HCT116 (cell line): Measurements from ENCODE around the gene C11orf58. TPM values are rescaled to one million over a fixed set of nuclear protein-coding genes. Genes with fewer than 3 reads are reported as not detected.

ENCODE experiments used
- ATAC-seq: fragments of 200-7000 bp; cut with Tn5 transposase; 2 replicates; pipeline ENCODE4 v1.9.1; 2020; ENCODE audit warnings: mild to moderate bottlenecking, moderate library complexity
- BruUV-seq: library from RNA; stranded (reverse); fragments of 400-500 nt; replicated peaks from 2 replicates; lab custom pipeline; 2021; lab: Mats Ljungman, UMichigan
- CTCF ChIA-PET: fragments of 300-600 bp; sonication (Branson Sonifier 250); formaldehyde crosslinking; loops from one replicate; lab custom pipeline; 2021; ENCODE audit warnings: antibody characterized with exemption; lab: Charles Lee
- POLR2A ChIA-PET: fragments of 300-600, 350-600 bp; sonication (Branson Sonifier 250); formaldehyde crosslinking; loops from one replicate; lab custom pipeline; 2021; ENCODE audit warnings: antibody characterized with exemption; lab: Charles Lee
- RAD21 ChIA-PET, 2 experiments: fragments of 300-600 bp; sonication (Branson Sonifier 250); formaldehyde crosslinking; loops; one replicate each; lab custom pipeline; 2023; ENCODE audit warnings: low total read pairs in 2 of 2; ENCODE audit not compliant: uncharacterized antibody in 2 of 2, unreplicated experiment in 2 of 2, low non-redundant PET in 1 of 2; lab: Charles Lee
- DNase-seq: peaks from one replicate; pipeline ENCODE4 v3.0.0-alpha.2; 2010; ENCODE audit warnings: low read depth, low spot score
- H2AFZ ChIP-seq: fragments of 200-600 bp; shearing (Covaris generic), sonication (generic); 2 replicates; pipeline ENCODE4 v1.6.1; 2017; ENCODE audit warnings: low read depth, mixed run types, mixed read lengths, antibody characterized with exemption, low read length; ENCODE audit not compliant: poor library complexity, severe bottlenecking
- H3K27ac ChIP-seq: 2 replicates; pipeline ENCODE4 v1.5.1; 2012; ENCODE audit warnings: low read depth, low read length
- H3K27me3 ChIP-seq: fragments of 200-600 bp; sonication (generic); 2 replicates; pipeline ENCODE4 v1.6.1; 2016; ENCODE audit warnings: mixed run types, low read length, mixed read lengths; ENCODE audit not compliant: insufficient read depth
- H3K36me3 ChIP-seq, 2 experiments: fragments of 200-500 bp in 1 of 2; fragments of 200-600 bp in 1 of 2; sonication (Bioruptor generic) in 1 of 2; sonication (generic) in 1 of 2; 2 replicates each; pipeline versions ENCODE4 v1.5.1 to v1.6.1; 2014 to 2016; ENCODE audit warnings: low read length in 2 of 2, inconsistent platforms in 1 of 2, mixed read lengths in 1 of 2, mixed run types in 1 of 2; ENCODE audit not compliant: insufficient read depth in 2 of 2, control insufficient read depth in 1 of 2
- H3K4me1 ChIP-seq, 2 experiments: fragments of 200-600 bp in 1 of 2; sonication (generic) in 1 of 2; 2 replicates each; pipeline versions ENCODE4 v1.5.1 to v1.6.1; 2012 to 2017; ENCODE audit warnings: low read length in 2 of 2, inconsistent platforms in 1 of 2, mild to moderate bottlenecking in 1 of 2, mixed read lengths in 1 of 2, mixed run types in 1 of 2, moderate library complexity in 1 of 2; ENCODE audit not compliant: insufficient read depth in 2 of 2, control insufficient read depth in 1 of 2
- H3K4me2 ChIP-seq: fragments of 200-600 bp; sonication (generic); 2 replicates; pipeline ENCODE4 v1.6.1; 2017; ENCODE audit warnings: mixed run types, low read length, mixed read lengths
- H3K4me3 ChIP-seq, 2 experiments: fragments of 200-600 bp in 1 of 2; sonication (generic) in 1 of 2; replicated peaks in 1 of 2; 2 replicates each; pipeline ENCODE4 v1.5.1; 2011 to 2016; ENCODE audit warnings: low read length in 2 of 2, control low read depth in 1 of 2, low read depth in 1 of 2, mild to moderate bottlenecking in 1 of 2, mixed read lengths in 1 of 2, mixed run types in 1 of 2
- H3K79me2 ChIP-seq: fragments of 200-600 bp; sonication (generic); 2 replicates; pipeline ENCODE4 v1.6.1; 2017; ENCODE audit warnings: mild to moderate bottlenecking, mixed run types, low read length, moderate library complexity, mixed read lengths; ENCODE audit not compliant: insufficient read depth
- H3K9ac ChIP-seq: fragments of 200-600 bp; sonication (generic); 2 replicates; pipeline ENCODE4 v1.6.1; 2016; ENCODE audit warnings: low read length, mixed read lengths
- H3K9me2 ChIP-seq: fragments of 200-600 bp; sonication (generic), shearing (Covaris generic); 2 replicates; pipeline ENCODE4 v1.6.1; 2017; ENCODE audit warnings: mixed run types, mild to moderate bottlenecking, moderate library complexity; ENCODE audit not compliant: insufficient read depth
- H3K9me3 ChIP-seq, 2 experiments: fragments of 200-500 bp in 1 of 2; fragments of 200-600 bp in 1 of 2; sonication (Bioruptor generic) in 1 of 2; sonication (generic) in 1 of 2; 2 replicates each; pipeline ENCODE4 v1.6.1; 2014 to 2017; ENCODE audit warnings: low read length in 2 of 2, mixed read lengths in 2 of 2, inconsistent platforms in 1 of 2, low read depth in 1 of 2, mild to moderate bottlenecking in 1 of 2, mixed run types in 1 of 2, moderate library complexity in 1 of 2; ENCODE audit not compliant: control insufficient read depth in 1 of 2, insufficient read depth in 1 of 2
- H4K20me1 ChIP-seq: fragments of 200-600 bp; sonication (generic), shearing (Covaris generic); 2 replicates; pipeline ENCODE4 v1.6.1; 2017; ENCODE audit warnings: mixed run types, mild to moderate bottlenecking, moderate library complexity; ENCODE audit not compliant: insufficient read depth
- CBX3 ChIP-seq: IDR thresholded peaks from 2 replicates; pipeline ENCODE4 v1.6.1; 2012; ENCODE audit warnings: low read depth
- CEBPB ChIP-seq: IDR thresholded peaks from 2 replicates; pipeline ENCODE4 v1.6.1; 2012; ENCODE audit warnings: low read depth
- EGR1 ChIP-seq: IDR thresholded peaks from 2 replicates; pipeline ENCODE4 v1.6.1; 2012; ENCODE audit warnings: low read depth
- EZH2 ChIP-seq: fragments of 200-600 bp; sonication (generic); IDR thresholded peaks from 2 replicates; pipeline ENCODE4 v1.6.1; 2017; ENCODE audit warnings: antibody characterized with exemption, mixed run types
- EZH2phosphoT487 ChIP-seq: fragments of 200-600 bp; IDR thresholded peaks from 2 replicates; pipeline ENCODE4 v1.6.1; 2018; ENCODE audit warnings: antibody characterized with exemption, borderline replicate concordance
- FOSL1 ChIP-seq: IDR thresholded peaks from 2 replicates; pipeline ENCODE4 v1.6.1; 2012; ENCODE audit warnings: low read depth
- JUND ChIP-seq: IDR thresholded peaks from 2 replicates; pipeline ENCODE4 v1.6.1; 2012
- POLR2A ChIP-seq: IDR thresholded peaks from 2 replicates; pipeline ENCODE4 v1.7.0; 2011; ENCODE audit warnings: borderline replicate concordance; ENCODE audit not compliant: insufficient read depth, insufficient read length; ENCODE audit errors: extremely low read depth
- POLR2AphosphoS5 ChIP-seq: IDR thresholded peaks from 2 replicates; pipeline ENCODE4 v1.6.1; 2011; ENCODE audit warnings: mild to moderate bottlenecking, low read depth, low read length, moderate library complexity
- RAD21 ChIP-seq: IDR thresholded peaks from 2 replicates; pipeline ENCODE4 v1.6.1; 2012; ENCODE audit warnings: low read depth, mild to moderate bottlenecking
- SIN3A ChIP-seq: IDR thresholded peaks from 2 replicates; pipeline ENCODE4 v1.6.1; 2012; ENCODE audit warnings: low read depth
- SP1 ChIP-seq: IDR thresholded peaks from 2 replicates; pipeline ENCODE4 v1.6.1; 2012; ENCODE audit warnings: low read depth
- SRF ChIP-seq: IDR thresholded peaks from 2 replicates; pipeline ENCODE4 v1.6.1; 2012; ENCODE audit warnings: low read depth
- TCF7L2 ChIP-seq: IDR thresholded peaks from 2 replicates; pipeline ENCODE4 v1.7.0; 2011; ENCODE audit warnings: borderline replicate concordance, inconsistent platforms; ENCODE audit not compliant: insufficient read depth, insufficient read length; ENCODE audit errors: extremely low read depth
- YY1 ChIP-seq: IDR thresholded peaks from 2 replicates; pipeline ENCODE4 v1.6.1; 2011; ENCODE audit warnings: low read length, low read depth, moderate library complexity, mild to moderate bottlenecking; ENCODE audit not compliant: insufficient replicate concordance; ENCODE audit errors: extremely low read depth
- ZNF274 ChIP-seq: fragments of 200-500 bp; sonication (Bioruptor generic); IDR thresholded peaks from 2 replicates; pipeline ENCODE4 v1.6.1; 2014; ENCODE audit warnings: mild to moderate bottlenecking, low read depth, low read length, inconsistent platforms
- intact Hi-C: fragments of 100-400 bp; cut with micrococcal nuclease; formaldehyde crosslinking; loops from 2 replicates; pipeline ENCODE4 v1.10.0; 2022
- total RNA-seq: library from RNA; stranded (reverse); gene quantifications from one replicate; pipeline ENCODE4 v1.2.1, GENCODE V29; 2021; ENCODE audit not compliant: unreplicated experiment
- TF ChIP-seq, protein P1 (sequence below): IDR thresholded peaks from 2 replicates; pipeline ENCODE4 v1.6.1; 2012
- TF ChIP-seq, protein P2 (sequence below): IDR thresholded peaks from 2 replicates; pipeline ENCODE4 v1.6.1; 2011; ENCODE audit warnings: mild to moderate bottlenecking, low read length, moderate library complexity; ENCODE audit not compliant: insufficient replicate concordance; ENCODE audit errors: extremely low read depth
- TF ChIP-seq, protein P3 (sequence below), 3 experiments: fragments of 200-600 bp in 1 of 3; sonication (generic) in 1 of 3; IDR thresholded peaks in 2 of 3; conservative IDR thresholded peaks in 1 of 3; 2 replicates each; pipeline ENCODE4 v1.5.1; 2012 to 2017; ENCODE audit warnings: low read depth in 2 of 3, low read length in 2 of 3, antibody characterized with exemption in 1 of 3, borderline replicate concordance in 1 of 3, control low read depth in 1 of 3, mild to moderate bottlenecking in 1 of 3, mixed read lengths in 1 of 3, mixed run types in 1 of 3, moderate library complexity in 1 of 3; ENCODE audit not compliant: insufficient read depth in 1 of 3

Gene C11orf58
- total RNA-seq, 1 experiment from 2014 or later, result 108 TPM

- no peaks in the 10 kb centered on the region; the same call in 1 of the 2 replicates for H3K9me2 ChIP-seq
- H4K20me1 ChIP-seq, result no peaks in the 10 kb centered on the region
- ChIA-PET CTCF (no interaction called here), RAD21 (no interaction called here), POLR2A (no interaction called here)
- no peak overlapping the region for H3K4me3 ChIP-seq
- H2AFZ ChIP-seq, result no peak overlapping the region
- no peak overlapping the region for H3K27ac ChIP-seq
- TF ChIP-seq RAD21 (no peak), CEBPB (no peak), FOSL1 (no peak), EZH2phosphoT487 (no peak), YY1 (no peak), POLR2A (no peak), TCF7L2 (no peak), ZNF274 (no peak), CBX3 (no peak), SIN3A (no peak), SRF (no peak), JUND (no peak), EZH2 (no peak), EGR1 (no peak), SP1 (no peak), POLR2AphosphoS5 (no peak)
- TF ChIP-seq, protein P1, sequence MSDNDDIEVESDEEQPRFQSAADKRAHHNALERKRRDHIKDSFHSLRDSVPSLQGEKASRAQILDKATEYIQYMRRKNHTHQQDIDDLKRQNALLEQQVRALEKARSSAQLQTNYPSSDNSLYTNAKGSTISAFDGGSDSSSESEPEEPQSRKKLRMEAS, result no peak
- TF ChIP-seq, protein P2, sequence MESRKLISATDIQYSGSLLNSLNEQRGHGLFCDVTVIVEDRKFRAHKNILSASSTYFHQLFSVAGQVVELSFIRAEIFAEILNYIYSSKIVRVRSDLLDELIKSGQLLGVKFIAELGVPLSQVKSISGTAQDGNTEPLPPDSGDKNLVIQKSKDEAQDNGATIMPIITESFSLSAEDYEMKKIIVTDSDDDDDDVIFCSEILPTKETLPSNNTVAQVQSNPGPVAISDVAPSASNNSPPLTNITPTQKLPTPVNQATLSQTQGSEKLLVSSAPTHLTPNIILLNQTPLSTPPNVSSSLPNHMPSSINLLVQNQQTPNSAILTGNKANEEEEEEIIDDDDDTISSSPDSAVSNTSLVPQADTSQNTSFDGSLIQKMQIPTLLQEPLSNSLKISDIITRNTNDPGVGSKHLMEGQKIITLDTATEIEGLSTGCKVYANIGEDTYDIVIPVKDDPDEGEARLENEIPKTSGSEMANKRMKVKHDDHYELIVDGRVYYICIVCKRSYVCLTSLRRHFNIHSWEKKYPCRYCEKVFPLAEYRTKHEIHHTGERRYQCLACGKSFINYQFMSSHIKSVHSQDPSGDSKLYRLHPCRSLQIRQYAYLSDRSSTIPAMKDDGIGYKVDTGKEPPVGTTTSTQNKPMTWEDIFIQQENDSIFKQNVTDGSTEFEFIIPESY, result no peak
- TF ChIP-seq, protein P3, sequence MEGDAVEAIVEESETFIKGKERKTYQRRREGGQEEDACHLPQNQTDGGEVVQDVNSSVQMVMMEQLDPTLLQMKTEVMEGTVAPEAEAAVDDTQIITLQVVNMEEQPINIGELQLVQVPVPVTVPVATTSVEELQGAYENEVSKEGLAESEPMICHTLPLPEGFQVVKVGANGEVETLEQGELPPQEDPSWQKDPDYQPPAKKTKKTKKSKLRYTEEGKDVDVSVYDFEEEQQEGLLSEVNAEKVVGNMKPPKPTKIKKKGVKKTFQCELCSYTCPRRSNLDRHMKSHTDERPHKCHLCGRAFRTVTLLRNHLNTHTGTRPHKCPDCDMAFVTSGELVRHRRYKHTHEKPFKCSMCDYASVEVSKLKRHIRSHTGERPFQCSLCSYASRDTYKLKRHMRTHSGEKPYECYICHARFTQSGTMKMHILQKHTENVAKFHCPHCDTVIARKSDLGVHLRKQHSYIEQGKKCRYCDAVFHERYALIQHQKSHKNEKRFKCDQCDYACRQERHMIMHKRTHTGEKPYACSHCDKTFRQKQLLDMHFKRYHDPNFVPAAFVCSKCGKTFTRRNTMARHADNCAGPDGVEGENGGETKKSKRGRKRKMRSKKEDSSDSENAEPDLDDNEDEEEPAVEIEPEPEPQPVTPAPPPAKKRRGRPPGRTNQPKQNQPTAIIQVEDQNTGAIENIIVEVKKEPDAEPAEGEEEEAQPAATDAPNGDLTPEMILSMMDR (IDR thresholded peaks at IDR 0.05 in 2 of 3, conservative IDR thresholded peaks at IDR 0.05 in 1 of 3; ENCODE audit: borderline replicate concordance in 1 of 3, insufficient read depth in 1 of 3, low read depth in 2 of 3, low read length in 2 of 3), result no peak
- no TSS peak for BruUV-seq
- H3K9ac ChIP-seq, result no peak overlapping the region
- H3K27me3 ChIP-seq, result no peaks in the 10 kb centered on the region
- no peak for ATAC-seq
- H3K9me3 ChIP-seq, result no peaks in the 10 kb centered on the region
- intact Hi-C loops, result no loop called here
- no peaks in the 10 kb centered on the region for H3K36me3 ChIP-seq
- no peak overlapping the region for H3K4me2 ChIP-seq
- no peaks in the 10 kb centered on the region for H3K79me2 ChIP-seq
- H3K4me1 ChIP-seq, result no peaks in the 10 kb centered on the region
- no peak for DNase-seq
Observed at GRCh38 chr11:16801288-16801980, 63.0 kb downstream of the C11orf58 start.
